A549 (cell line): ENCODE data around the gene SACM1L. TPM values are rescaled to one million over a fixed set of nuclear protein-coding genes. Genes with fewer than 3 reads are reported as not detected.

Source experiments
- ATAC-seq, 2 experiments: fragments of 200-7000 bp in 1 of 2; fragments of >200 bp in 1 of 2; cut with Nextera tagmentation in 1 of 2; cut with Tn5 transposase in 1 of 2; 3 replicates each; pipeline versions ENCODE4 v1.8.0 to v1.9.1; 2018 to 2020; ENCODE audit warnings: mild to moderate bottlenecking in 1 of 2, moderate library complexity in 1 of 2
- CTCF ChIA-PET: fragments of 300-600 bp; sonication (Branson Sonifier 250); formaldehyde crosslinking; extraction: SDS; loops from one replicate; lab custom pipeline; 2021; ENCODE audit warnings: antibody characterized with exemption, inconsistent platforms; lab: Yijun Ruan, JAX
- POLR2A ChIA-PET: fragments of 350-600 bp; formaldehyde crosslinking; extraction: SDS; loops from one replicate; lab custom pipeline; 2021; ENCODE audit warnings: antibody characterized with exemption, inconsistent platforms; lab: Yijun Ruan, JAX
- DNase-seq, 2 experiments: peaks; one replicate each; pipeline versions ENCODE4 v3.0.0 to v3.0.0-alpha.2; 2011 to 2016; ENCODE audit warnings: low read depth in 1 of 2, low spot score in 1 of 2
- FAIRE-seq: peaks from 2 replicates; lab custom pipeline; 2011; peaks lifted over from hg19 to GRCh38; lab: Jason Lieb, UNC
- H3K27ac ChIP-seq, 2 experiments: fragments of >200 bp; sonication (Bioruptor Twin); formaldehyde crosslinking; 3 replicates each; pipeline ENCODE4 v1.5.1; 2016 to 2017
- H3K4me1 ChIP-seq: fragments of >200 bp; sonication (Bioruptor Twin); formaldehyde crosslinking; 3 replicates; pipeline ENCODE4 v1.6.1; 2016
- H3K4me2 ChIP-seq: fragments of >200 bp; sonication (Bioruptor Twin); formaldehyde crosslinking; 3 replicates; pipeline ENCODE4 v1.6.1; 2016
- H3K4me3 ChIP-seq: fragments of >200 bp; sonication (Bioruptor Twin); formaldehyde crosslinking; 3 replicates; pipeline ENCODE4 v1.5.1; 2016
- H3K9me3 ChIP-seq: fragments of >200 bp; sonication (Bioruptor Twin); formaldehyde crosslinking; 3 replicates; pipeline ENCODE4 v1.6.1; 2016
- CBX2 ChIP-seq: fragments of 200-600 bp; sonication (generic); IDR thresholded peaks from 2 replicates; pipeline ENCODE4 v1.6.1; 2016; ENCODE audit warnings: low read depth, mild to moderate bottlenecking, borderline replicate concordance
- CHD2 ChIP-seq: fragments of 150-350 bp; IDR thresholded peaks from 2 replicates; pipeline ENCODE4 v1.6.1; 2014; ENCODE audit warnings: low read length; ENCODE audit not compliant: partially characterized antibody
- CHD4 ChIP-seq: fragments of 200-600 bp; sonication (generic); IDR thresholded peaks from 2 replicates; pipeline ENCODE4 v1.6.1; 2016; ENCODE audit warnings: antibody characterized with exemption, mild to moderate bottlenecking, borderline replicate concordance
- CTCF ChIP-seq: fragments of >200 bp; sonication (Bioruptor Twin); formaldehyde crosslinking; IDR thresholded peaks from 3 replicates; pipeline ENCODE4 v1.5.1; 2016
- EHF ChIP-seq: fragments of 250-450 bp; sonication (Bioruptor Pico); IDR thresholded peaks from 2 replicates; pipeline ENCODE4 v1.5.0; 2020; ENCODE audit warnings: mild to moderate bottlenecking
- ESRRA ChIP-seq: fragments of 150-350 bp; IDR thresholded peaks from 2 replicates; pipeline ENCODE4 v1.6.1; 2014; ENCODE audit warnings: mild to moderate bottlenecking, low read length, borderline replicate concordance
- FOSB ChIP-seq: fragments of 250-450 bp; sonication (Bioruptor Pico); IDR thresholded peaks from 2 replicates; pipeline ENCODE4 v1.5.0; 2020; ENCODE audit warnings: mild to moderate bottlenecking, moderate library complexity
- FOSL2 ChIP-seq, 2 experiments: fragments of 450-650 bp in 1 of 2; fragments of >200 bp in 1 of 2; sonication (Bioruptor Twin) in 1 of 2; formaldehyde crosslinking; IDR thresholded peaks; 2 replicates each; pipeline versions ENCODE4 v1.5.0 to v1.6.1; 2016 to 2020; ENCODE audit warnings: mild to moderate bottlenecking in 1 of 2, moderate library complexity in 1 of 2
- GATA3 ChIP-seq: IDR thresholded peaks from 2 replicates; pipeline ENCODE4 v1.6.1; 2012; ENCODE audit warnings: borderline replicate concordance
- HEYL ChIP-seq: fragments of 250-450 bp; sonication (Bioruptor Pico); IDR thresholded peaks from 2 replicates; pipeline ENCODE4 v1.8.0; 2021; ENCODE audit warnings: mild to moderate bottlenecking, moderate library complexity
- HOXB5 ChIP-seq: fragments of 250-450 bp; sonication (Bioruptor Pico); IDR thresholded peaks from 2 replicates; pipeline ENCODE4 v1.5.0; 2020; ENCODE audit warnings: mild to moderate bottlenecking, moderate library complexity
- JUN ChIP-seq, 2 experiments: fragments of >200 bp; sonication (Bioruptor Twin); formaldehyde crosslinking; IDR thresholded peaks; 2 replicates in 1 of 2; 3 replicates in 1 of 2; pipeline ENCODE4 v1.6.1; 2016 to 2017
- NPAS2 ChIP-seq: fragments of 250-450 bp; sonication (Bioruptor Pico); IDR thresholded peaks from 2 replicates; pipeline ENCODE4 v1.8.0; 2022; ENCODE audit warnings: mild to moderate bottlenecking, moderate library complexity, borderline replicate concordance
- NR3C1 ChIP-seq: fragments of >200 bp; sonication (Bioruptor Twin); formaldehyde crosslinking; IDR thresholded peaks from 3 replicates; pipeline ENCODE4 v1.6.1; 2017
- PBX3 ChIP-seq: IDR thresholded peaks from 2 replicates; pipeline ENCODE4 v1.6.1; 2012
- PHF8 ChIP-seq: fragments of 200-600 bp; sonication (generic); IDR thresholded peaks from 2 replicates; pipeline ENCODE4 v1.6.1; 2016; ENCODE audit warnings: low read depth, mild to moderate bottlenecking, antibody characterized with exemption, moderate library complexity, borderline replicate concordance
- RARB ChIP-seq: fragments of 250-450 bp; sonication (Bioruptor Pico); IDR thresholded peaks from 2 replicates; pipeline ENCODE4 v1.8.0; 2021; ENCODE audit warnings: mild to moderate bottlenecking, moderate library complexity
- RFX5 ChIP-seq: fragments of 450-650 bp; IDR thresholded peaks from 2 replicates; pipeline ENCODE4 v1.7.1; 2014; ENCODE audit warnings: antibody characterized with exemption, mild to moderate bottlenecking, moderate library complexity
- RNF2 ChIP-seq: fragments of 200-600 bp; sonication (generic); IDR thresholded peaks from 2 replicates; pipeline ENCODE4 v1.6.1; 2016; ENCODE audit warnings: low read depth, mild to moderate bottlenecking, antibody characterized with exemption, moderate library complexity, borderline replicate concordance
- TP53 ChIP-seq: fragments of 250-450 bp; sonication (Bioruptor Pico); IDR thresholded peaks from 2 replicates; pipeline ENCODE4 v1.5.0; 2021; ENCODE audit warnings: mild to moderate bottlenecking, moderate library complexity
- ZC3H11A ChIP-seq: fragments of 450-650 bp; IDR thresholded peaks from 2 replicates; pipeline ENCODE4 v1.6.1; 2014; ENCODE audit warnings: antibody characterized with exemption, mild to moderate bottlenecking
- ZNF302 ChIP-seq: fragments of 250-450 bp; sonication (Bioruptor Pico); IDR thresholded peaks from 2 replicates; pipeline ENCODE4 v1.9.0; 2021; ENCODE audit warnings: inconsistent platforms, mild to moderate bottlenecking, moderate library complexity
- WGBS: methylation state at CpG from one replicate; pipeline ENCODE4 v1.1.6; 2017; ENCODE audit errors: missing lambda C conversion rate; 5-methylcytosine and 5-hydroxymethylcytosine counted together
- polyA plus RNA-seq, 4 experiments: library from polyadenylated mRNA; depleted of rRNA in 3 of 4; stranded (reverse); fragments of >200 nt; fragmentation: RNase III in 1 of 4; extraction: RNeasy Plus Mini Kit Qiagen cat#74134 plus additional on column Dnase treatment in 1 of 4; gene quantifications; 2 replicates in 3 of 4; 3 replicates in 1 of 4; pipeline ENCODE4 v1.2.3, GENCODE V29; 2011 to 2017
- TF ChIP-seq, protein P1 (sequence below): fragments of 150-350 bp; IDR thresholded peaks from 2 replicates; pipeline ENCODE4 v1.6.1; 2014; ENCODE audit warnings: low read depth, mild to moderate bottlenecking, low read length

Gene SACM1L
- polyA plus RNA-seq, 2 of the 4 experiments (the other 2 are of a cell fraction), result 21.1 to 27.8 TPM

DNA sequence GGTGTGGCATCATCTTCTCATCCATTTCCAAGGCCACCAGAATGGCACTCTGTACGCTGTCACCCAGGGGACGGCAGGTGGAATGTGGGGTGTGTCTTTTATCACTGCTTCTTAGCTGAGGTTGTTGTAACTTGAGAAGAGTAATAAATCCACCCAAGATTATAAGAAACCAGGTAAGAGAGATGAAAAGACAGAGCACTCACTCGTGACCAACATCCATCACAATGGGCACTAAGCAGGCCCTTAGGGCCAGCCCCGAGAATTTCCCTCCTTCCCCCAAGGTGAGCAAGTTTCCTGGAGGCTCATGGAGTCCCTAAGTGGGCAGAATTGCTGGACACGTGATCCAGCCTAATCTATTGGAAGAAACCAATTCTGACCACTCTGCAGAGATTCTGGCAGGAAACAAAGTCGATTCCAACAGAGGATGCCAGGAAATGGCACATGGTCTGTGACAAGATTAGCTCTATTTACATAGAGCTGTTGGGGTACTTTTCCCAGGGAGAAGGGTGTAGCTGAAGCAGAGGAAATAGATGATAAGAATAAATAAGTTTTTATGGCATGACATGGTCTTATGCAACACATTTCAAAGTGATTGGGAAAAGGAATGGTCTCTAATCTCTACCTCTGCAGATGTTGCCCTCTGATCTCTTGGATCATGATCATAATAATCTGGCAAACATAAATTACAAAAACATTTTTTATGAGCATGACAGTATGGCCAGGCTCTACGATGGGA is 84.7 kb downstream of the SACM1L start:
- H3K4me3 ChIP-seq, result no peak overlapping the region
- no peak for TF ChIP-seq GATA3
- no peak for TF ChIP-seq PHF8
- no peak for TF ChIP-seq RFX5
- no peak for TF ChIP-seq HOXB5 (CRISPR knock-in tag)
- no peak for TF ChIP-seq TP53 (CRISPR knock-in tag)
- no peak for TF ChIP-seq RNF2
- ATAC-seq, result no peak
- WGBS, result 13% methylated on average over 7 of the region's 7 CpGs
- DNase-seq, result no peak
- H3K27ac ChIP-seq, result no peak overlapping the region
- CTCF ChIA-PET, result interaction anchor here (0.9 to 3.2 kb wide), 3 partner anchors 13 to 155 kb away, joined by 3 to 9 read pairs (median 8); no protein-coding TSS in a partner anchor
- no peak overlapping the region for H3K4me2 ChIP-seq
- no peaks in the 10 kb centered on the region for H3K4me1 ChIP-seq
- no peak for FAIRE-seq
- POLR2A ChIA-PET, result no interaction called here
- no peaks in the 10 kb centered on the region for H3K9me3 ChIP-seq

- CTCF ChIA-PET, result interaction anchor here (2.5 to 3.2 kb wide), 2 partner anchors 14 to 154 kb away, joined by 8 to 9 read pairs; no protein-coding TSS in a partner anchor
- no peak overlapping the region for H3K4me2 ChIP-seq
- no peak overlapping the region for H3K4me3 ChIP-seq
- no peak for TF ChIP-seq JUN (IDR thresholded peaks at IDR 0.05)
- TF ChIP-seq PBX3, result no peak
- TF ChIP-seq, all 56 proteins: peak for 0
- no peak overlapping the region for H3K27ac ChIP-seq
- H3K4me1 ChIP-seq, result no peaks in the 10 kb centered on the region
- DNase-seq (no peak), ATAC-seq (no peak), FAIRE-seq (no peak)
- 37% methylated on average over 8 of the region's 8 CpGs for WGBS
- POLR2A ChIA-PET, result no interaction called here
- no peaks in the 10 kb centered on the region for H3K9me3 ChIP-seq
These were observed 85.7 kb downstream of the SACM1L start for GRCh38 chr3:45774581-45775521.

- FAIRE-seq (no peak), DNase-seq (no peak), ATAC-seq (no peak)
- H3K4me2 ChIP-seq, result no peak overlapping the region
- ChIA-PET CTCF (interaction anchor here (2.5 to 3.2 kb wide), 2 partner anchors 15 to 153 kb away, joined by 8 to 9 read pairs; no protein-coding TSS in a partner anchor), POLR2A (no interaction called here)
- H3K4me1 ChIP-seq, result no peaks in the 10 kb centered on the region
- TF ChIP-seq RARB, result no peak
- no peak for TF ChIP-seq CTCF
- no peak for TF ChIP-seq CHD4
- TF ChIP-seq PHF8, result no peak
- no peak for TF ChIP-seq ZNF302 (CRISPR knock-in tag)
- no peak for TF ChIP-seq CHD2
- TF ChIP-seq FOSL2 (IDR thresholded peaks at IDR 0.05), result no peak
- TF ChIP-seq FOSL2 (CRISPR knock-in tag; IDR thresholded peaks at IDR 0.05), result no peak
- TF ChIP-seq FOSB (CRISPR knock-in tag), result no peak
- TF ChIP-seq HOXB5 (CRISPR knock-in tag), result no peak
- no peak for TF ChIP-seq ESRRA
- TF ChIP-seq EHF (CRISPR knock-in tag), result no peak
- TF ChIP-seq CBX2, result no peak
- no peak for TF ChIP-seq ZC3H11A
- TF ChIP-seq, protein P1, sequence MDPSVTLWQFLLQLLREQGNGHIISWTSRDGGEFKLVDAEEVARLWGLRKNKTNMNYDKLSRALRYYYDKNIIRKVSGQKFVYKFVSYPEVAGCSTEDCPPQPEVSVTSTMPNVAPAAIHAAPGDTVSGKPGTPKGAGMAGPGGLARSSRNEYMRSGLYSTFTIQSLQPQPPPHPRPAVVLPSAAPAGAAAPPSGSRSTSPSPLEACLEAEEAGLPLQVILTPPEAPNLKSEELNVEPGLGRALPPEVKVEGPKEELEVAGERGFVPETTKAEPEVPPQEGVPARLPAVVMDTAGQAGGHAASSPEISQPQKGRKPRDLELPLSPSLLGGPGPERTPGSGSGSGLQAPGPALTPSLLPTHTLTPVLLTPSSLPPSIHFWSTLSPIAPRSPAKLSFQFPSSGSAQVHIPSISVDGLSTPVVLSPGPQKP, result no peak
- no peak for TF ChIP-seq NPAS2 (CRISPR knock-in tag)
- no peak for TF ChIP-seq HEYL (CRISPR knock-in tag)
- no peak for TF ChIP-seq NR3C1
- no peak overlapping the region for H3K4me3 ChIP-seq
- no peak overlapping the region for H3K27ac ChIP-seq
- WGBS, result 40% methylated on average over 9 of the region's 17 CpGs
- no peaks in the 10 kb centered on the region for H3K9me3 ChIP-seq
These were observed 86.5 kb downstream of the SACM1L start for GRCh38 chr3:45775571-45776300.
